SK-N-SH treated with all-trans-retinoic acid at 6 μM for 48 hours (cell line): ENCODE results near the gene RRM1.
A peak's percentile ranks its signal among the peaks of the same experiment; 100 is the strongest.

Experiments
- ATAC-seq: fragments of 200-7000 bp; cut with Tn5 transposase; 3 replicates; pipeline ENCODE4 v1.9.1; 2020; ENCODE audit warnings: mild to moderate bottlenecking, moderate library complexity
- ARNTL ChIP-seq: fragments of 450-650 bp; formaldehyde crosslinking; IDR thresholded peaks from 2 replicates; pipeline ENCODE4 v1.5.0; 2020; ENCODE audit warnings: low read depth, mild to moderate bottlenecking, moderate library complexity, borderline replicate concordance
- BACH2 ChIP-seq: fragments of 250-450 bp; sonication (Bioruptor Pico); IDR thresholded peaks from 2 replicates; pipeline ENCODE4 v1.9.0; 2021; ENCODE audit warnings: mild to moderate bottlenecking, borderline replicate concordance
- GLIS3 ChIP-seq: fragments of 250-450 bp; sonication (Bioruptor Pico); IDR thresholded peaks from 2 replicates; pipeline ENCODE4 v1.5.0; 2020; ENCODE audit warnings: mild to moderate bottlenecking, moderate library complexity
- ISL1 ChIP-seq: fragments of 250-450 bp; sonication (Bioruptor Pico); IDR thresholded peaks from 2 replicates; pipeline ENCODE4 v2.1.2; 2022; ENCODE audit warnings: mild to moderate bottlenecking, moderate library complexity
- OSR1 ChIP-seq: fragments of 250-450 bp; sonication (Bioruptor Pico); IDR thresholded peaks from 2 replicates; pipeline ENCODE4 v1.8.0; 2022; ENCODE audit warnings: moderate library complexity, mild to moderate bottlenecking, inconsistent platforms
- PPARA ChIP-seq: fragments of 250-450 bp; sonication (Bioruptor Pico); IDR thresholded peaks from 2 replicates; pipeline ENCODE4 v1.5.0; 2020; ENCODE audit warnings: mild to moderate bottlenecking, borderline replicate concordance
- SNAI2 ChIP-seq: fragments of 250-450 bp; sonication (Bioruptor Pico); IDR thresholded peaks from 2 replicates; pipeline ENCODE4 v1.5.0; 2020; ENCODE audit warnings: mild to moderate bottlenecking, moderate library complexity
- TCF4 ChIP-seq: fragments of 250-450 bp; sonication (Bioruptor Pico); IDR thresholded peaks from 2 replicates; pipeline ENCODE4 v1.8.0; 2021; ENCODE audit warnings: mild to moderate bottlenecking, moderate library complexity, borderline replicate concordance
- TOX ChIP-seq: fragments of 250-450 bp; sonication (Bioruptor Pico); IDR thresholded peaks from 2 replicates; pipeline ENCODE4 v1.8.0; 2021; ENCODE audit warnings: mild to moderate bottlenecking, moderate library complexity, borderline replicate concordance
- ZC3H10 ChIP-seq: fragments of 250-450 bp; sonication (Bioruptor Pico); IDR thresholded peaks from 2 replicates; pipeline ENCODE4 v1.5.1; 2021; ENCODE audit warnings: mild to moderate bottlenecking, moderate library complexity
- ZFP3 ChIP-seq: fragments of 250-450 bp; sonication (Bioruptor Pico); IDR thresholded peaks from 2 replicates; pipeline ENCODE4 v1.5.0; 2020; ENCODE audit warnings: mild to moderate bottlenecking, moderate library complexity
- ZFP30 ChIP-seq: fragments of 450-650 bp; formaldehyde crosslinking; IDR thresholded peaks from 2 replicates; pipeline ENCODE4 v1.5.0; 2022; ENCODE audit warnings: mild to moderate bottlenecking, moderate library complexity
- ZNF565 ChIP-seq: fragments of 450-650 bp; formaldehyde crosslinking; conservative IDR thresholded peaks from 2 replicates; pipeline ENCODE4 v1.5.0; 2020; ENCODE audit warnings: low read depth, mild to moderate bottlenecking, moderate library complexity
- ZNF70 ChIP-seq: fragments of 450-650 bp; formaldehyde crosslinking; IDR thresholded peaks from 2 replicates; pipeline ENCODE4 v1.5.0; 2020; ENCODE audit warnings: mild to moderate bottlenecking, moderate library complexity
- ZNF8 ChIP-seq: fragments of 450-650 bp; formaldehyde crosslinking; IDR thresholded peaks from 2 replicates; pipeline ENCODE4 v1.5.0; 2020; ENCODE audit warnings: mild to moderate bottlenecking, moderate library complexity
- TF ChIP-seq, protein P1 (sequence below): fragments of 250-450 bp; sonication (Bioruptor Pico); IDR thresholded peaks from 2 replicates; pipeline ENCODE4 v1.8.0; 2021; ENCODE audit warnings: low read depth, mild to moderate bottlenecking, moderate library complexity, borderline replicate concordance
- TF ChIP-seq, protein P2 (sequence below): fragments of 250-450 bp; sonication (Bioruptor Pico); IDR thresholded peaks from 2 replicates; pipeline ENCODE4 v1.5.1; 2020; ENCODE audit warnings: low read depth, mild to moderate bottlenecking, moderate library complexity
- TF ChIP-seq, protein P3 (sequence below): fragments of 250-450 bp; sonication (Bioruptor Pico); IDR thresholded peaks from 2 replicates; pipeline ENCODE4 v1.5.0; 2020; ENCODE audit warnings: mild to moderate bottlenecking, moderate library complexity
- TF ChIP-seq, protein P4 (sequence below): fragments of 250-450 bp; sonication (Bioruptor Pico); IDR thresholded peaks from 2 replicates; pipeline ENCODE4 v1.8.0; 2020; ENCODE audit warnings: mild to moderate bottlenecking, moderate library complexity, borderline replicate concordance

Gene RRM1

DNA sequence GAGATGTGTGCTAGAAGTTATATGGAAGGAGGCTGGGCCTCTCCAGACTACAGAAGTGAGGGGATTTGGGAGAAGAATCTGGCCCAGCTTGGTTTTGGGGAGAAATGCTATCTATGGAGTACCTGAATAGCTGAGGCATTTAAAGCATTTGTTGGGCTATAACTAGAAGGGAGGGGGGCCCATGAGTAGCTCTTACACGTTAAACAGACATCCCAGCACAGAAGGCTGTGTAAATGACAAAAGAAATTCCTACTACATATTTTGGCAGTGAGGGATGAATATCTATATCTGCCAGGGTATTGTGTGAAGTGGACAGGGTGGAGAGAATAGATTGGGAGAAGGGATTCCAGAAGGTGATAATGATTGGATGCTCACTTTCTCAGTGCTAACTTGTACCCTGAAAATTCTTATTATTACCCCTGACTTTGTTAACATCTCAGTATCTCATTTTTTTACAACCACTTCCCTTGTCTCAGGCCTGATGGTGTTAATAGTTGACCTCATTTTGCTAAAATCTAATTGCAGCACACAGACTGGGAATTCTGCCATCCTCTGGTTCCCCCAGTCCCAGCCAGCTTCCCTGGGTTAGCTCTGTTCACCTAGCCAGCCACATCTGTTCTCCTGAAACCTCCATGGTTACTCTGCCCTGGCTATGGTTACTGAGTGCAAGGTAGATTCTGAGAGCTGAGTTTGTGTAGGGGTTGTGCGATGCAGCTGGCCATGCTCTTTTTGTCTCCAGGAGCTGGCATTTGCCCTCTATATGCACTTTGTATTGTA lies 28.8 kb upstream of the RRM1 start:
- TF ChIP-seq ISL1, result peak; percentile 27
- TF ChIP-seq, protein P1, sequence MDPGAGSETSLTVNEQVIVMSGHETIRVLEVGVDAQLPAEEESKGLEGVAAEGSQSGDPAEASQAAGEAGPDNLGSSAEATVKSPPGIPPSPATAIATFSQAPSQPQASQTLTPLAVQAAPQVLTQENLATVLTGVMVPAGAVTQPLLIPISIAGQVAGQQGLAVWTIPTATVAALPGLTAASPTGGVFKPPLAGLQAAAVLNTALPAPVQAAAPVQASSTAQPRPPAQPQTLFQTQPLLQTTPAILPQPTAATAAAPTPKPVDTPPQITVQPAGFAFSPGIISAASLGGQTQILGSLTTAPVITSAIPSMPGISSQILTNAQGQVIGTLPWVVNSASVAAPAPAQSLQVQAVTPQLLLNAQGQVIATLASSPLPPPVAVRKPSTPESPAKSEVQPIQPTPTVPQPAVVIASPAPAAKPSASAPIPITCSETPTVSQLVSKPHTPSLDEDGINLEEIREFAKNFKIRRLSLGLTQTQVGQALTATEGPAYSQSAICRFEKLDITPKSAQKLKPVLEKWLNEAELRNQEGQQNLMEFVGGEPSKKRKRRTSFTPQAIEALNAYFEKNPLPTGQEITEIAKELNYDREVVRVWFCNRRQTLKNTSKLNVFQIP, result no peak
- ATAC-seq, result peak; percentile 59

DNA sequence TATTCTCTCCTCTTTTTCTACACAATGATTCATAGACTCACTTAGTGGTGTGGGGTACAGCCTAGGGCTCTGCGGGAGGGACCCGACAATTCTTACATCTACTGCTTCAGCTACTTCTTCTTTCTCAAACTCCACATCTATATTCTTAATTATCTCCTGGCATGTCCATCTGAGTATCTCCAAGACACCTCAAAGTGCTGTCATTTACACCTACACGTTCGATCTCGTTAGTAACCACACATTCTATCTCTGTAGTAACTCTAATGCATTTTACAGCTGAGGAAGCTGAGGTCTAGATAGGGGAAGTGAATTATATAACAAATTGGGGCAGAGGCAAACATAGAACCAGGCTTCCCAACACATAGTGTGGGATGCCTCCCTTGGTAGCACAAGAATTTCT lies 27.7 kb upstream of the RRM1 start:
- TF ChIP-seq OSR1 (CRISPR knock-in tag), result no peak
- TF ChIP-seq BACH2, result no peak
- TF ChIP-seq TOX (CRISPR knock-in tag), result no peak
- no peak for TF ChIP-seq PPARA
- no peak for TF ChIP-seq ZFP30 (CRISPR knock-in tag)
- TF ChIP-seq, protein P2, sequence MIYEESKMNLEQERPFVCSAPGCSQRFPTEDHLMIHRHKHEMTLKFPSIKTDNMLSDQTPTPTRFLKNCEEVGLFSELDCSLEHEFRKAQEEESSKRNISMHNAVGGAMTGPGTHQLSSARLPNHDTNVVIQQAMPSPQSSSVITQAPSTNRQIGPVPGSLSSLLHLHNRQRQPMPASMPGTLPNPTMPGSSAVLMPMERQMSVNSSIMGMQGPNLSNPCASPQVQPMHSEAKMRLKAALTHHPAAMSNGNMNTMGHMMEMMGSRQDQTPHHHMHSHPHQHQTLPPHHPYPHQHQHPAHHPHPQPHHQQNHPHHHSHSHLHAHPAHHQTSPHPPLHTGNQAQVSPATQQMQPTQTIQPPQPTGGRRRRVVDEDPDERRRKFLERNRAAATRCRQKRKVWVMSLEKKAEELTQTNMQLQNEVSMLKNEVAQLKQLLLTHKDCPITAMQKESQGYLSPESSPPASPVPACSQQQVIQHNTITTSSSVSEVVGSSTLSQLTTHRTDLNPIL (CRISPR knock-in tag), result no peak
- TF ChIP-seq, protein P3, sequence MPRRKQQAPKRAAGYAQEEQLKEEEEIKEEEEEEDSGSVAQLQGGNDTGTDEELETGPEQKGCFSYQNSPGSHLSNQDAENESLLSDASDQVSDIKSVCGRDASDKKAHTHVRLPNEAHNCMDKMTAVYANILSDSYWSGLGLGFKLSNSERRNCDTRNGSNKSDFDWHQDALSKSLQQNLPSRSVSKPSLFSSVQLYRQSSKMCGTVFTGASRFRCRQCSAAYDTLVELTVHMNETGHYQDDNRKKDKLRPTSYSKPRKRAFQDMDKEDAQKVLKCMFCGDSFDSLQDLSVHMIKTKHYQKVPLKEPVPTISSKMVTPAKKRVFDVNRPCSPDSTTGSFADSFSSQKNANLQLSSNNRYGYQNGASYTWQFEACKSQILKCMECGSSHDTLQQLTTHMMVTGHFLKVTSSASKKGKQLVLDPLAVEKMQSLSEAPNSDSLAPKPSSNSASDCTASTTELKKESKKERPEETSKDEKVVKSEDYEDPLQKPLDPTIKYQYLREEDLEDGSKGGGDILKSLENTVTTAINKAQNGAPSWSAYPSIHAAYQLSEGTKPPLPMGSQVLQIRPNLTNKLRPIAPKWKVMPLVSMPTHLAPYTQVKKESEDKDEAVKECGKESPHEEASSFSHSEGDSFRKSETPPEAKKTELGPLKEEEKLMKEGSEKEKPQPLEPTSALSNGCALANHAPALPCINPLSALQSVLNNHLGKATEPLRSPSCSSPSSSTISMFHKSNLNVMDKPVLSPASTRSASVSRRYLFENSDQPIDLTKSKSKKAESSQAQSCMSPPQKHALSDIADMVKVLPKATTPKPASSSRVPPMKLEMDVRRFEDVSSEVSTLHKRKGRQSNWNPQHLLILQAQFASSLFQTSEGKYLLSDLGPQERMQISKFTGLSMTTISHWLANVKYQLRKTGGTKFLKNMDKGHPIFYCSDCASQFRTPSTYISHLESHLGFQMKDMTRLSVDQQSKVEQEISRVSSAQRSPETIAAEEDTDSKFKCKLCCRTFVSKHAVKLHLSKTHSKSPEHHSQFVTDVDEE (CRISPR knock-in tag), result no peak
- no peak for TF ChIP-seq TCF4
- TF ChIP-seq ZC3H10 (CRISPR knock-in tag), result no peak
- no peak for TF ChIP-seq ISL1
- TF ChIP-seq ARNTL (CRISPR knock-in tag), result no peak
- TF ChIP-seq GLIS3 (CRISPR knock-in tag), result no peak
- no peak for TF ChIP-seq ZNF565 (CRISPR knock-in tag)
- TF ChIP-seq ZNF8 (CRISPR knock-in tag), result no peak
- no peak for ATAC-seq

DNA sequence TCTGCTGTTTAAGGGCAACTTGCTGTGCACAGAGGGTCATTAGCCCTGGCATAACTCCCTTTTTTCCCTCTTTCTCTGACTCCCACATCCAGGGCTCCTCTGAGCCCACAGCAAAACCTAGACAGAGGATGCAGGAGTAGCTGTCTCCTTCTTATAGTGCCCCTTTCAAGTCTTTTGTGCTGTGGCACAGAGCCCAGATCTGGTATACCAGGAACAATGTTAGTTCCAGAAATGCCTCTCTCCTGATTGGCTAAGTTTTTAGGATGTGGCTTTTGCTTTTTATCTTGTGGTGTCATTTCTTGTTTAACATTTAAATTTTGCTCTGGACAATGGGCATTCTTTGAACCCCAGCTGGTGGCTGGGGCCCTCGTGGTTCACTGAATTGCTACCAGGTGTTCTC lies 25.6 kb upstream of the RRM1 start:
- ATAC-seq, result peak; percentile 21; the same call in 1 of the 3 replicates
- TF ChIP-seq SNAI2 (no peak), TOX (CRISPR knock-in tag) (no peak), ZFP30 (CRISPR knock-in tag) (no peak), ARNTL (CRISPR knock-in tag) (no peak), ZFP3 (CRISPR knock-in tag) (no peak), TCF4 (no peak), ZC3H10 (CRISPR knock-in tag) (no peak), ZNF8 (CRISPR knock-in tag) (no peak), ZNF70 (CRISPR knock-in tag) (no peak), GLIS3 (CRISPR knock-in tag) (no peak)
- TF ChIP-seq, protein P1, result no peak

DNA sequence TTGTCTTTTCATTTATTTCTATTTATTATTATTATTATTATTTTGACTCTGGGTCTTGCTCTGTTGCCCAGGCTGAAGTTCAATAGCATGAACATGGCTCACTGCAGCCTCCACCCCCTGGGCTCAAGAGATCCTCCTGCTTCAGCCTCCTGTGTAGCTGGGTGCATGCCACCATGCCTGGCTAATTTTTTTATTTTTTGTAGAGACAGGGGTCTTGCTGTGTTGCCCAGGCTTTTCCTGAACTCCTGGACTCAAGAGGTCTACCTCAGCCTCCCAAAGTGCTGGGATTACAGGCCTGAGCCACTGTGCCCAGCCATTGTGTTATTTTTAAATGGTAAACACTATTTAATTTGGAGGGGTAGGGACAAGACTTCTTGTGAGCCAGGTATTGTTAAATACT lies 23.3 kb upstream of the RRM1 start:
- no peak for ATAC-seq
- TF ChIP-seq, protein P3 (CRISPR knock-in tag), result no peak
- TF ChIP-seq OSR1 (CRISPR knock-in tag), result no peak
- TF ChIP-seq SNAI2, result no peak
- TF ChIP-seq, protein P1, result no peak
- no peak for TF ChIP-seq GLIS3 (CRISPR knock-in tag)
- TF ChIP-seq, protein P4, sequence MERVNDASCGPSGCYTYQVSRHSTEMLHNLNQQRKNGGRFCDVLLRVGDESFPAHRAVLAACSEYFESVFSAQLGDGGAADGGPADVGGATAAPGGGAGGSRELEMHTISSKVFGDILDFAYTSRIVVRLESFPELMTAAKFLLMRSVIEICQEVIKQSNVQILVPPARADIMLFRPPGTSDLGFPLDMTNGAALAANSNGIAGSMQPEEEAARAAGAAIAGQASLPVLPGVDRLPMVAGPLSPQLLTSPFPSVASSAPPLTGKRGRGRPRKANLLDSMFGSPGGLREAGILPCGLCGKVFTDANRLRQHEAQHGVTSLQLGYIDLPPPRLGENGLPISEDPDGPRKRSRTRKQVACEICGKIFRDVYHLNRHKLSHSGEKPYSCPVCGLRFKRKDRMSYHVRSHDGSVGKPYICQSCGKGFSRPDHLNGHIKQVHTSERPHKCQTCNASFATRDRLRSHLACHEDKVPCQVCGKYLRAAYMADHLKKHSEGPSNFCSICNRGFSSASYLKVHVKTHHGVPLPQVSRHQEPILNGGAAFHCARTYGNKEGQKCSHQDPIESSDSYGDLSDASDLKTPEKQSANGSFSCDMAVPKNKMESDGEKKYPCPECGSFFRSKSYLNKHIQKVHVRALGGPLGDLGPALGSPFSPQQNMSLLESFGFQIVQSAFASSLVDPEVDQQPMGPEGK (CRISPR knock-in tag), result no peak
- TF ChIP-seq ZC3H10 (CRISPR knock-in tag), result no peak
